Stimulated activated CD4-positive, alpha-beta T cell treated with anti-CD3 and anti-CD28 coated beads, Interleukin-2, amount 100 ng/mL, for 24 hours (primary cell): ENCODE data around the gene GABBR2.

Source experiments
- DNase-seq, 2 donors: peaks; one replicate each; pipeline ENCODE4 v3.0.0-alpha.2; 2020

GABBR2 gene

GRCh38 chr9:98385751-98386150 lies 323.0 kb downstream of the GABBR2 start:
- DNase-seq, result no peak

GRCh38 chr9:98383758-98384157 lies 325.0 kb downstream of the GABBR2 start:
- no peak for DNase-seq

- DNase-seq, result no peak
These were observed 327.2 kb downstream of the GABBR2 start for GRCh38 chr9:98381311-98382103.

- DNase-seq, result no peak
These were observed 328.6 kb downstream of the GABBR2 start for GRCh38 chr9:98380065-98380681.

- DNase-seq, result no peak
These were observed 329.2 kb downstream of the GABBR2 start for GRCh38 chr9:98379572-98379971.

GRCh38 chr9:98378794-98379193 lies 329.9 kb downstream of the GABBR2 start:
- no peak for DNase-seq

- DNase-seq, result no peak
These were observed 330.4 kb downstream of the GABBR2 start for GRCh38 chr9:98378206-98378780.

GRCh38 chr9:98375138-98375726 lies 333.5 kb downstream of the GABBR2 start:
- DNase-seq, result no peak

- no peak for DNase-seq
These were observed 334.2 kb downstream of the GABBR2 start for GRCh38 chr9:98374385-98375051.

- DNase-seq, result no peak
These were observed 335.1 kb downstream of the GABBR2 start for GRCh38 chr9:98373609-98374008.

GRCh38 chr9:98372077-98372836 lies 336.5 kb downstream of the GABBR2 start:
- no peak for DNase-seq

- no peak for DNase-seq
These were observed 337.8 kb downstream of the GABBR2 start for GRCh38 chr9:98370976-98371315.

GRCh38 chr9:98370300-98370975 lies 338.3 kb downstream of the GABBR2 start:
- no peak for DNase-seq

- no peak for DNase-seq
These were observed 338.8 kb downstream of the GABBR2 start for GRCh38 chr9:98369896-98370295.

- no peak for DNase-seq
These were observed 339.3 kb downstream of the GABBR2 start for GRCh38 chr9:98369471-98369870.

- no peak for DNase-seq
These were observed 339.7 kb downstream of the GABBR2 start for GRCh38 chr9:98369066-98369425.

GRCh38 chr9:98368366-98369065 lies 340.2 kb downstream of the GABBR2 start:
- no peak for DNase-seq

- DNase-seq, result no peak
These were observed 340.8 kb downstream of the GABBR2 start for GRCh38 chr9:98367923-98368322.

- DNase-seq, result no peak
These were observed 341.3 kb downstream of the GABBR2 start for GRCh38 chr9:98367371-98367900.

- no peak for DNase-seq
These were observed 343.0 kb downstream of the GABBR2 start for GRCh38 chr9:98365781-98366180.

GRCh38 chr9:98365227-98365669 lies 343.5 kb downstream of the GABBR2 start:
- DNase-seq, result peak in 1 of 2 donors; percentile 11
